ENCODE results near the gene DUXB.

The DUXB gene, protein sequence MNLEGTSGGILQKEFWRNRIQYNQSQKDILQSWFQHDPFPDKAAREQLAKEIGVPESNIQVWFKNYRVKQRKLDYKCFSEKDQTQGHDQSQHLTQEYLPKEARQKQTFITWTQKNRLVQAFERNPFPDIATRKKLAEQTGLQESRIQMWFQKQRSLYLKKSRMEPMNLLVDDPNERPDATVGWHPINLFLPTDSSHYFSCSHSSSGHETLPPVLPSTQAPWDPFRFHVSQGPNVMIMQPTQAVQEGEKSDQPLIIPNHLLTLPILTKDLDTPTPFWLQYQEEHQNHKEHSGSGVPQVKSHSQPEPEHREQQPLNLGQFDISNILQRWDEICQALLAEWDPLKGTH

DNA sequence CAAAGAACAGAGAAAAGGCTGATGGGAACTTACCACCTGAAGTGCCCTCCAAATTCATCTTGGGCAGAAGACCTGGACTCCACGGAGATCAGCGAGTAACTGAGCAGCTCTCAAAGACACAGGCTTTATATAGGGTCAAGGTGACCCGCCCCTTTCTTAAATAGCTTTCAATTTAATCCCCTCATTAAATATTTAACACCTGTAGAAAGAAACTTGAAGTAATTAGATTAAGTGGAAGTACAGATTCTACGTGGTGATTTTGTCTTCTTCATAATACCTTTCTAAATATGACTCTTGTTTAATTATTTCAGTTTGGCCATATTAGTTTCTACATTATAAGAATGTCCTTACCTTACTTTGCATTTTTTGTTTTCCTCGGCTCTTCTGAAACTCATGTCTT is at the start of gene DUXB:
TSS of gene DUXB (minus strand) at position 101 of the 400 bp plus-strand sequence. CDS start at position 58, 43 bp downstream.
- DNase-seq = no peak

DNA sequence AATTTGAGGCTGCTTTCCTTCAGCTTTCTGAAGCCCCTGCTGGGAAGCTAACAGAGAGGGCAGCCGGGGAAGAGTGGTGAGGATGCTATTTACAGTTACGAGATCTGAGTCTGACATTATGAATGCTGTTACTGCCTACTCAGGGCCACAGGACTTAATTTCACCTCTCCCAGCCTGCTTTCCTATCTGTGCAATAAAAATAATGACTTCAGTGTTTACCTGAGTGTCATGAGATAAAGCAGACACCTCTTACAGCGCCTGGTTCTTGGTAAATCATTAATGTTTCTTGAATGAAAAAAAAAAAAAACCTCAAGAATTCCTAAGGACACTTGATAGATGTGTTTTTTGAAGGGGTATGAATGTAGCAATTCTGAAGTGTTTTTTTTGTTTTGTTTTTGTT is 49.3 kb upstream of the DUXB start:
- no peak for DNase-seq

DNA sequence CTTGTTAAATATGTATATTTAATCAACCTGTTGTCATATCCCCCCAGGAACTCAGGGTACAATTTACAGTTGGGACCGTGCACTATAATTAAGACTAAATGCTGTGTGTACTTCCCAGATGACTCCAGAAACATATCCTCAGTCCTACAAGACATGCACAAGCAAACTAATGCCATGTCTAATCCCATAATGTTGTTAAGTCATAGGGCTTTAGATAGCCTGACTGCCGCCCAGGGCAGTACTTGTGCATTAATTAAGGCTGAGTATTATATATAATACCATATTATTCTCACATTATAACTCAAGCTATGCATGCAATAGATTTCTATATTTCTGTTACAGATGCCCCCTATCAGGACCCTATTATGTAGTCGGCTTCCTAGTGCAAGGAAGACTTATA is 45.1 kb upstream of the DUXB start:
- no peak for DNase-seq

- DNase-seq = no peak
Measured at GRCh38 chr16:75745823-75746222, 44.6 kb upstream of the DUXB start.

- DNase-seq = no peak
Measured at GRCh38 chr16:75745242-75745641, 44.0 kb upstream of the DUXB start.

GRCh38 chr16:75742424-75743047 is 41.3 kb upstream of the DUXB start:
- DNase-seq = no peak

GRCh38 chr16:75733305-75734211 is 32.3 kb upstream of the DUXB start:
- no peak for DNase-seq

DNA sequence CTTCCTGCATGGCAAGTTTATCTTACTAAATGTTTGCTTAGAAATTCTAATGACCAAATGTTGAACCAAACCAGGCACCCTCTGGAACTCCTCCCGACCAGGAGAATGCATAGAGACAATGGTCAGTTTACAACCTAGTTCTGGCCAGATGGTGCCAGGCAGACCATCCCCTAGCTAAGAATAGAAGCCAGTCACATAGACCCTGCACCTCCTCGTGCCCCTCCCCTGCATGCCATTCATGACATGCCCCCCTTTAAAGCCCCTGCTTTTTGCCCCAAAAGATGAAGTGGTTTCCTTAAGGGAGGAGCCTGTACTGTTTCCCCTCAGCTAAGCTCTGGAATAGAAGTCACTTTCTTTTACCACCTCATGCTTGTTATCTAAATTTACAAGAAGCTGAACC is 31.6 kb upstream of the DUXB start:
- DNase-seq = no peak

DNA sequence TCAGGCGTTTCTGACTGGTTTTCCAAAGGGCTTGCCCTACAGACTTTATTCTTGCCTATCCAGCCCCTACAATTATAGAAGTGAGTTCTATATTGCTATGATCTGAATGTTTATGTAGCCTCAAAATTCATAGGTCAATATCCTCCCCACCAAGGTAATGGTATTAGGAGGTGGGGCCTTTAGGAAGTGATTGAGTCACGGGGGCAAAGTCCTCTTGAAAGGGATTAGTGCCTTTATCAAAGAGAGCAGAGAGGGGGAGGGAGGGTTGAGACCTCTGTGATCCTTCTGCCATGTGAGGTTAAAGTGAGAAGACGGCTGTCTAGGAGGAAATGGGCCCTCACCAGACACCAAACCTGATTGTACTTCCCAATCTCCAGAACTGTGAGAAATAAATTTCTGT is 26.0 kb upstream of the DUXB start:
- no peak for DNase-seq

- DNase-seq = no peak
Measured at GRCh38 chr16:75726390-75726789, 25.1 kb upstream of the DUXB start, which contains the start of gene CPHXL. Gene CPHXL (minus strand): TSS chr16:75726490. CDS start chr16:75726442, 48 bp downstream.

DNA sequence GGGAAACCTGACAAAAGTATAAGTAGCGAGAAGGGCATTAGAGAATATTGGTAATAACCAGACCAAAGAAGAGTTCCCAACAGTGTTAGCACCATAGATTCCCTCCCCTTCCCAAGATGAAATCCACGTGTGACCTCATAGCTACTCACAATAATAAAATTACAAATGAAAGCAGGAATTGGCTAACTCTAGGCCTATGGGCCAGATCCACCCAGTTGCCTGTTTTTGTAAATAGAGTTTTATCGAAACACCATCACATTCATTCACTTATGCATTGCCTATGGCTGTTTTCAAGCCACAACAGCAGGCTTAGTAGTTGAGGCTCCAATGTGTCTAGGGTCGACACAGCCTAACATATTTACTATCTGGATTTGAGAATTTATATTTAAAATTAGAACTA is 17.2 kb upstream of the DUXB start:
- DNase-seq = no peak

- no peak for DNase-seq
Measured at GRCh38 chr16:75714661-75715060, 13.4 kb upstream of the DUXB start.

DNA sequence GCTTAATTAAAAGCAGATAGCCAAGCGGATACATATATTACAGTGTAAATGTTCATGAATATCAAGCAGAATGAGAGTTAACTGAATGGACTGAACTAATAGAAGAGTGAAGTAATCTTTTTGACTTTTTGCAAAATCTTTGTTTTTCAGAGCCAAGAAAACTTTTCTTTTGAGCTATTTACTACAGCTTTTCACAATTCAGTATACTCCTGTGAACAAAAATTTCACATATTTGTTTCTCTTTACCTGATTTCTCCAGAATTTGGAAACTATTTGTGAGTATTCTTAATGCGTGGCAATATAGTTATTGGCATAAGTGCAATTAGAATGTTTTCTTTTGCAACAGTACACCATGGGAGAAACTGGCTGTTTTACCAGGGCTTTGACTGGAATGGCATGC is 9.1 kb upstream of the DUXB start:
- no peak for DNase-seq

- no peak for DNase-seq
Measured at GRCh38 chr16:75703306-75703705, 2.0 kb upstream of the DUXB start.

GRCh38 chr16:75702242-75702641 is 981 bp upstream of the DUXB start:
- DNase-seq = no peak

- DNase-seq = no peak
Measured at GRCh38 chr16:75697571-75697970, 3.7 kb downstream of the DUXB start.

DNA sequence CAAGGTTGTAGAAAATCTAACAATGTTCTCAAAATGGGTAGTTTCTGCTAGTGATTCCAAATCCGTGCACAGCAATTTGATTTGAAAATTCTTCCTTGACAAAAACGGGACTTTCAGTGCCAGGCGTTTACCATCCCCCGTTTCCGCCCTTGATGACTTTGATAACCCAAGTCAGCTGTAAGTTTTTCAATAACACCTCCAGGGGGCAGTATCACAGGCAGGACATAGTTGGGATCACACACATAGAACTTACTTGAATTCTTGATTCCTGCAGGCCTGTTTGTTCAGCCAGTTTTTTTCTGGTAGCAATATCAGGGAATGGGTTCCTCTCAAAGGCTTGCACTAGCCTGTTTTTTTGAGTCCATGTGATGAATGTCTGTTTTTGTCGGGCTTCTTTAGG is 5.6 kb downstream of the DUXB start:
- DNase-seq = no peak

- no peak for DNase-seq
Measured at GRCh38 chr16:75687361-75687760, 13.9 kb downstream of the DUXB start.

DNA sequence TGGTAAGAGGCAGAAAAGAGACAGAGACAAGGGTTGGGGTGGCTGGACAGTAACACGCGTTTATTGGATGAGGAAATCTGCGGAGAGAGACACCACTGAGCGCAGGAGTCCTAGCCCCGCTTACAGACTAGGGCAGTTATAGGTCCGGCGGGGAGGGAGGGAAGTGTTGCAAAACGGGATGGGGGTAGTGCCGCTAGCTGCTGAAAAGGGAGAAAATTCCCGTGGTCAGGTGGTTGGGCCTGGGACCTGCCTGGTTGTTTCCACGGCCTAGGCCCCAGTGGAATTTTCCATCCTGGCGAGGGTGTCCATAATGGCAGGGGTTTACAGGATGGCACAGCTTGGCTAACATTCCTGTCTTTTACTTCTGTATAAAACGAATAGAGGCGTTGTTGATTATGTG is 19.0 kb downstream of the DUXB start:
- no peak for DNase-seq

DNA sequence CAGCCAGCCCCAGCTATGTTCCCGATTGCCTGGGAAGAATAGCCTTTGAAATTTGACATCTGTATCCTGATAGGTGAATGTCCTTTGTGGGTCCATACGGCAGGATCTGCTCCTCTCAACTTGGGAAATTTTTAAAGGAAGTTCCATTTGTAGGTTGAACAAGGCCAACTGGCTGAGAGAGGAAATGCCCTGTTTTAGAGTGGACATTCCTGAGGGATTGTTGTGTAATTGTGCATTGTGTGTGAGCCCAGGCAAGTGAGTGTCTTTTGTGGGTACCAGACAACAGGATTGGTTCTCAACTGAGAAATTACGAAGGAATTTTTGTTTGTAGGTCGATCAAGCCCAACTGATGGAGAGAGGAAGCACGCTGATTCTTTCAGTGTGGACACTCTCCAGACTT is 21.9 kb downstream of the DUXB start:
- DNase-seq = no peak

GRCh38 chr16:75676909-75677308 is 24.4 kb downstream of the DUXB start, which contains the start of gene CPHXL2:
Gene CPHXL2 (minus strand): TSS chr16:75677009. CDS start chr16:75676999, 10 bp downstream.
- no peak for DNase-seq

DNA sequence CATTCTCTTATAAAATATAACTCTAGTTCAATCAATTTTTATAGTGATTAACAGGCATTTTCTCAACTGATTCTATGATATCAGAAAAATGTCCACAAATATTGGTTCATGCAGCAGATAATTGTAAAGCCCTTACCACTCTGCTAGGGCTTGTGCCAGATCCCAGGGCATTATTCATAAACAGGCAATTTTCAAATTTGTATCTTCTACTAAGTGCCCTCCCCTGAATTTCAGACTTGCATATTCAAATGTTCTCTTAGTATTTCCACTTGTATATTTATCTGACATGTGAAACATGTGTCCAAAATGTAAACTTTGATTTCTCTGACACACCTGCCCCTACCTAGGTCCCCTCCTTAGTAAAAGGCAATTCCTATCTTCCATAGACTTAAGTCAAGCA is 33.8 kb downstream of the DUXB start:
- no peak for DNase-seq

GRCh38 chr16:75660726-75661302 is 40.4 kb downstream of the DUXB start:
- no peak for DNase-seq
